ENCODE measurements around the gene EVA1C.
"Not testable (repeated sequence)": the region's sequence is repeated elsewhere in the genome, so short reads cannot be mapped to it uniquely, and the experiment has no call there.

Gene EVA1C

GRCh38 chr21:32390537-32391224, 21.8 kb upstream of the EVA1C start:
- DNase-seq, result not testable (repeated sequence)

GRCh38 chr21:32391755-32392154, 20.8 kb upstream of the EVA1C start:
- no peak for DNase-seq

- peak in 1 of 58 donors; percentile 49 for DNase-seq
Measured at GRCh38 chr21:32392299-32392879, 20.1 kb upstream of the EVA1C start.

GRCh38 chr21:32392880-32393676, 19.4 kb upstream of the EVA1C start, which contains the start of gene URB1:
Gene URB1, minus strand, starts transcription at chr21:32393012. Its CDS starts 102 bp downstream, at chr21:32392910.
- peak; percentile 34 to 96 (median 89) for DNase-seq

GRCh38 chr21:32393677-32394001, 18.9 kb upstream of the EVA1C start:
- DNase-seq, result no peak

GRCh38 chr21:32403201-32403777, 9.2 kb upstream of the EVA1C start:
- peak in 42 of 58 donors; percentile 8 to 74 (median 29) for DNase-seq

GRCh38 chr21:32406405-32406804, 6.1 kb upstream of the EVA1C start:
- DNase-seq, result no peak

- DNase-seq, result no peak
Measured at GRCh38 chr21:32410291-32410690, 2.2 kb upstream of the EVA1C start.

- peak in 19 of 58 donors; percentile 7 to 42 (median 20) for DNase-seq
Measured at GRCh38 chr21:32410916-32411315, 1.6 kb upstream of the EVA1C start.

- DNase-seq, result peak in 55 of 58 donors; percentile 19 to 89 (median 71)
Measured at GRCh38 chr21:32411350-32412161, 950 bp upstream of the EVA1C start.

- DNase-seq, result peak in 23 of 58 donors; percentile 11 to 53 (median 42)
Measured at GRCh38 chr21:32413015-32413504, 554 bp downstream of the EVA1C start.

- DNase-seq, result peak in 10 of 58 donors; percentile 6 to 64 (median 28)
Measured at GRCh38 chr21:32413697-32414578, 1.4 kb downstream of the EVA1C start.

- DNase-seq, result peak in 25 of 58 donors; percentile 3 to 62 (median 20)
Measured at GRCh38 chr21:32414579-32415358, 2.3 kb downstream of the EVA1C start.

- peak in 1 of 58 donors; percentile 11 for DNase-seq
Measured at GRCh38 chr21:32415451-32416398, 3.2 kb downstream of the EVA1C start.

GRCh38 chr21:32418146-32418545, 5.6 kb downstream of the EVA1C start:
- no peak for DNase-seq

- DNase-seq, result no peak
Measured at GRCh38 chr21:32422064-32422463, 9.6 kb downstream of the EVA1C start.
